GM19438 (cell line): ENCODE results near the gene CD300H.
"Not testable (repeated sequence)": the region's sequence is repeated elsewhere in the genome, so short reads cannot be mapped to it uniquely, and the experiment has no call there.

Experiments used
- ATAC-seq: cut with Tn5 transposase; IDR thresholded peaks from one replicate; pipeline ENCODE4 v1.9.1; 2021; ENCODE audit warnings: low read depth; ENCODE audit not compliant: unreplicated experiment

Gene CD300H

GRCh38 chr17:74585711-74586110, 18.4 kb upstream of the CD300H start:
- no peak for ATAC-seq

GRCh38 chr17:74584292-74585060, 17.2 kb upstream of the CD300H start:
- no peak for ATAC-seq

GRCh38 chr17:74582633-74583032, 15.3 kb upstream of the CD300H start:
- ATAC-seq = no peak

- ATAC-seq = no peak
Observed at GRCh38 chr17:74579900-74580299, 12.6 kb upstream of the CD300H start.

GRCh38 chr17:74578979-74579378, 11.7 kb upstream of the CD300H start:
- ATAC-seq = no peak

- ATAC-seq = no peak
Observed at GRCh38 chr17:74574489-74575142, 7.3 kb upstream of the CD300H start.

GRCh38 chr17:74573635-74574034, 6.3 kb upstream of the CD300H start:
- not testable (repeated sequence) for ATAC-seq

- ATAC-seq = no peak
Observed at GRCh38 chr17:74573169-74573568, 5.9 kb upstream of the CD300H start.

GRCh38 chr17:74571621-74572270, 4.4 kb upstream of the CD300H start:
- no peak for ATAC-seq

GRCh38 chr17:74569020-74570003, 2.0 kb upstream of the CD300H start:
- no peak for ATAC-seq

GRCh38 chr17:74568106-74568873, 981 bp upstream of the CD300H start:
- ATAC-seq = no peak

GRCh38 chr17:74566132-74566753, 1.1 kb downstream of the CD300H start:
- no peak for ATAC-seq

- no peak for ATAC-seq
Observed at GRCh38 chr17:74565126-74565525, 2.2 kb downstream of the CD300H start.

GRCh38 chr17:74563358-74563757, 4.0 kb downstream of the CD300H start:
- ATAC-seq = no peak

- no peak for ATAC-seq
Observed at GRCh38 chr17:74561586-74561985, 5.7 kb downstream of the CD300H start.

GRCh38 chr17:74558882-74559519, 8.3 kb downstream of the CD300H start:
- ATAC-seq = no peak

- ATAC-seq = not testable (repeated sequence)
Observed at GRCh38 chr17:74558402-74558801, 8.9 kb downstream of the CD300H start.

- ATAC-seq = no peak
Observed at GRCh38 chr17:74555427-74555940, 11.8 kb downstream of the CD300H start.

- ATAC-seq = no peak
Observed at GRCh38 chr17:74554909-74555308, 12.4 kb downstream of the CD300H start.
